WTC11 (cell line): ENCODE data around the gene CUTA. TPM values are rescaled to one million over a fixed set of nuclear protein-coding genes. Genes with fewer than 3 reads are reported as not detected.
A peak's percentile ranks its signal among the peaks of the same experiment; 100 is the strongest.

ENCODE experiments used
- ATAC-seq: fragments of 200-7000 bp; cut with Tn5 transposase; 2 replicates; pipeline ENCODE4 v1.10.0; 2021; ENCODE audit warnings: mild to moderate bottlenecking, moderate library complexity
- CTCF ChIA-PET: fragments of 300-600 bp; sonication (Branson Sonifier 250); formaldehyde crosslinking; loops from one replicate; lab custom pipeline; 2021; ENCODE audit warnings: antibody characterized with exemption; lab: Charles Lee
- POLR2A ChIA-PET: fragments of 350-600 bp; sonication (Branson Sonifier 250); formaldehyde crosslinking; loops from one replicate; lab custom pipeline; 2021; ENCODE audit warnings: antibody characterized with exemption; lab: Charles Lee
- DNase-seq: peaks from one replicate; pipeline ENCODE4 v3.0.0; 2021; ENCODE audit warnings: low spot score
- H3K27ac Mint-ChIP-seq: 2 replicates; pipeline ENCODE4 v1.8.0; 2021; ENCODE audit warnings: mixed read lengths
- H3K27me3 Mint-ChIP-seq: 2 replicates; pipeline ENCODE4 v1.8.0; 2021; ENCODE audit warnings: low read depth, mild to moderate bottlenecking, moderate library complexity, mixed read lengths
- H3K36me3 Mint-ChIP-seq: 2 replicates; pipeline ENCODE4 v1.8.0; 2021; ENCODE audit warnings: mixed read lengths
- H3K4me1 Mint-ChIP-seq: 2 replicates; pipeline ENCODE4 v1.8.0; 2022; ENCODE audit warnings: mixed read lengths
- H3K4me3 Mint-ChIP-seq: 2 replicates; pipeline ENCODE4 v1.8.0; 2021; ENCODE audit warnings: mild to moderate bottlenecking, moderate library complexity, mixed read lengths
- H3K9me3 Mint-ChIP-seq: 2 replicates; pipeline ENCODE4 v1.8.0; 2021; ENCODE audit warnings: mixed read lengths
- CREB1 ChIP-seq: sonication (generic); formaldehyde crosslinking; IDR thresholded peaks from 2 replicates; pipeline ENCODE4 v1.8.0; 2023; ENCODE audit warnings: mild to moderate bottlenecking, missing genetic modification reagents
- HMGA2 ChIP-seq: fragments of 250-450 bp; sonication (Bioruptor Pico); IDR thresholded peaks from 2 replicates; pipeline ENCODE4 v1.4.0; 2021; ENCODE audit warnings: mild to moderate bottlenecking, moderate library complexity
- IRF2 ChIP-seq: sonication (generic); formaldehyde crosslinking; IDR thresholded peaks from 2 replicates; pipeline ENCODE4 v1.8.0; 2022; ENCODE audit warnings: low read depth, missing genetic modification reagents, borderline replicate concordance
- MYBL2 ChIP-seq: sonication (generic); formaldehyde crosslinking; IDR thresholded peaks from 2 replicates; pipeline ENCODE4 v1.8.1; 2023; ENCODE audit warnings: mild to moderate bottlenecking, moderate library complexity, missing genetic modification reagents
- NFATC4 ChIP-seq: fragments of 250-450 bp; sonication (Bioruptor Pico); IDR thresholded peaks from 2 replicates; pipeline ENCODE4 v1.9.0; 2021; ENCODE audit warnings: mild to moderate bottlenecking
- NFYB ChIP-seq: sonication (generic); formaldehyde crosslinking; conservative IDR thresholded peaks from 2 replicates; pipeline ENCODE4 v1.8.0; 2022; ENCODE audit warnings: low read depth, missing genetic modification reagents
- NR2C2 ChIP-seq: sonication (generic); formaldehyde crosslinking; IDR thresholded peaks from 2 replicates; pipeline ENCODE4 v1.8.0; 2022; ENCODE audit warnings: mild to moderate bottlenecking, missing genetic modification reagents
- OVOL2 ChIP-seq: fragments of 250-450 bp; sonication (Bioruptor Pico); IDR thresholded peaks from 2 replicates; pipeline ENCODE4 v1.9.0; 2021; ENCODE audit warnings: mild to moderate bottlenecking, borderline replicate concordance
- RELA ChIP-seq: sonication (generic); formaldehyde crosslinking; IDR thresholded peaks from 2 replicates; pipeline ENCODE4 v1.8.1; 2022; ENCODE audit warnings: missing genetic modification reagents, mild to moderate bottlenecking, borderline replicate concordance
- SOX15 ChIP-seq: fragments of 250-450 bp; sonication (Bioruptor Pico); IDR thresholded peaks from 2 replicates; pipeline ENCODE4 v1.9.0; 2021; ENCODE audit warnings: mild to moderate bottlenecking
- ZBTB21 ChIP-seq: sonication (generic); formaldehyde crosslinking; IDR thresholded peaks from 2 replicates; pipeline ENCODE4 v1.8.1; 2023; ENCODE audit warnings: mild to moderate bottlenecking, missing genetic modification reagents, borderline replicate concordance
- ZNF121 ChIP-seq: sonication (generic); formaldehyde crosslinking; IDR thresholded peaks from 2 replicates; pipeline ENCODE4 v1.8.0; 2023; ENCODE audit warnings: missing genetic modification reagents
- ZNF416 ChIP-seq: fragments of 250-450 bp; sonication (Bioruptor Pico); IDR thresholded peaks from 2 replicates; pipeline ENCODE4 v1.9.0; 2021; ENCODE audit warnings: mild to moderate bottlenecking, inconsistent platforms
- total RNA-seq: library from RNA; stranded (reverse); gene quantifications from 3 replicates; pipeline ENCODE4 v1.2.3, GENCODE V29; 2021
- TF ChIP-seq, protein P1 (sequence below): sonication (generic); formaldehyde crosslinking; IDR thresholded peaks from 2 replicates; pipeline ENCODE4 v1.8.0; 2022; ENCODE audit warnings: missing genetic modification reagents
- TF ChIP-seq, protein P2 (sequence below): sonication (generic); formaldehyde crosslinking; IDR thresholded peaks from 2 replicates; pipeline ENCODE4 v1.8.0; 2022; ENCODE audit warnings: mild to moderate bottlenecking, missing genetic modification reagents
- TF ChIP-seq, protein P3 (sequence below): fragments of 250-450 bp; sonication (Bioruptor Pico); IDR thresholded peaks from 2 replicates; pipeline ENCODE4 v1.9.0; 2021; ENCODE audit warnings: moderate library complexity, mild to moderate bottlenecking, inconsistent platforms, borderline replicate concordance
- TF ChIP-seq, protein P4 (sequence below): sonication (generic); formaldehyde crosslinking; IDR thresholded peaks from 2 replicates; pipeline ENCODE4 v1.8.0; 2023; ENCODE audit warnings: missing genetic modification reagents
- TF ChIP-seq, protein P5 (sequence below): sonication (generic); formaldehyde crosslinking; IDR thresholded peaks from 2 replicates; pipeline ENCODE4 v1.8.0; 2023; ENCODE audit warnings: mild to moderate bottlenecking, missing genetic modification reagents
- TF ChIP-seq, protein P6 (sequence below): fragments of 250-450 bp; sonication (Bioruptor Pico); IDR thresholded peaks from 2 replicates; pipeline ENCODE4 v2.1.2; 2022; ENCODE audit warnings: mild to moderate bottlenecking, moderate library complexity

CUTA gene
- total RNA-seq, 1 experiment from 2014 or later = 247 TPM

DNA sequence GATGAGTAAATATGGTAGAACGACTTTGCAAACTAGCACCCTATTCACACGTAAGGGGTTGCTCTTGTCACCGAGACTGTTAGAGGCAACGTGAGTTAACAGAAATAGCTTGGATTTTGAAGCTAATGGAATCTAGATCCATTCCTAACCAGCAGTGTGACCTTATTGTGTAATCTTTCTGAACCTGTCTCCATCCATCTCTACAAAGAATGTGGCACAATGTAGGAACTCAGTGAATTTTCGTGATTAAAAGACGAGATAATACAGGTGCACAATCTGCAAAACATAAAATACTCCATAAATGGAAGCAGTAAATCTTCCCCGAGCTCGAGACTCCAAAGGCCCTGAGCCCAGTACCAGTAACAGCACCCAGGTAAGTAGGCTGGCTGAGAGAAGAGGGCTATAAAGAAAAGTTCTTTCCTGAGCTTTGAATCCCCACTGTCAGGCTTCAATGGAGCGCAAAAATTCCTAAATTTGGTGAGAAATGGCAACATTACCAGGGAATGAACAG, 27.1 kb downstream of the CUTA start:
- CTCF ChIA-PET = interaction anchor here (0.5 to 2.7 kb wide), 15 partner anchors 9 to 157 kb away, joined by 3 to 21 read pairs (median 3); partner anchors contain the start of gene RGL2
- H3K27me3 Mint-ChIP-seq = peaks cover 4% of the 10 kb centered on the region; the same call in 1 of the 2 replicates

DNA sequence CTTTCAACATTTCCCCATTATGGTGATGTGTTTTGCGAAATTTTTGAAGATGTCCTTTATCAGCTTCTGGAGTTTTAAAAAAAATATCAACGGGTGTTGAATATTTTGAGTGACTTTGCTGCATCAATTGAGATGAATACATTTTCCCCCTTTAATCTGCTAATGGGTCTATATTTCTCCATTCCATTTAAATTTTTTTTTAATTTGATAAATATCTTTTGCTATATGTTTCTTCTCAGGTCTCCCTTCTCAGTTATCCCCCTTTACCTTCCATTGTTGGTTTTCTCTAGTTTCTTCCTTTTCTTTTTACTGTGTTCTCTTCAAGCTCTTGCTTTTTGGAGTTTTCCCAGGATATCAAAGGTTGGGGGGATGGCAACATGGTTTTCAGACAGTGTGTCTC, 27.7 kb downstream of the CUTA start:
- no peak overlapping the region for H3K4me3 Mint-ChIP-seq
- CTCF ChIA-PET = interaction anchor here (0.6 to 2.7 kb wide), 6 partner anchors 25 to 108 kb away, joined by 3 to 21 read pairs (median 4); a partner anchor contains a TSS
- H3K27ac Mint-ChIP-seq = peak overlapping the region; percentile 99

More for the DNA sequence above, 27.1 kb downstream of the CUTA start:
- no peaks in the 10 kb centered on the region for H3K9me3 Mint-ChIP-seq
- peaks cover 34% of the 10 kb centered on the region for H3K4me1 Mint-ChIP-seq
- H3K4me3 Mint-ChIP-seq = peak overlapping the region; percentile 96
- peaks cover 9% of the 10 kb centered on the region; the same call in 1 of the 2 replicates for H3K36me3 Mint-ChIP-seq
- POLR2A ChIA-PET = interaction anchor here (0.6 to 1.3 kb wide), 2 partner anchors 114 to 1972 kb away, joined by 4 read pairs; partner anchors contain the start of gene B3GALT4
- ATAC-seq (no peak), DNase-seq (no peak)
- peak overlapping the region; percentile 99 for H3K27ac Mint-ChIP-seq
- no peak for TF ChIP-seq NFYB (CRISPR knock-in tag)
- TF ChIP-seq, protein P1, sequence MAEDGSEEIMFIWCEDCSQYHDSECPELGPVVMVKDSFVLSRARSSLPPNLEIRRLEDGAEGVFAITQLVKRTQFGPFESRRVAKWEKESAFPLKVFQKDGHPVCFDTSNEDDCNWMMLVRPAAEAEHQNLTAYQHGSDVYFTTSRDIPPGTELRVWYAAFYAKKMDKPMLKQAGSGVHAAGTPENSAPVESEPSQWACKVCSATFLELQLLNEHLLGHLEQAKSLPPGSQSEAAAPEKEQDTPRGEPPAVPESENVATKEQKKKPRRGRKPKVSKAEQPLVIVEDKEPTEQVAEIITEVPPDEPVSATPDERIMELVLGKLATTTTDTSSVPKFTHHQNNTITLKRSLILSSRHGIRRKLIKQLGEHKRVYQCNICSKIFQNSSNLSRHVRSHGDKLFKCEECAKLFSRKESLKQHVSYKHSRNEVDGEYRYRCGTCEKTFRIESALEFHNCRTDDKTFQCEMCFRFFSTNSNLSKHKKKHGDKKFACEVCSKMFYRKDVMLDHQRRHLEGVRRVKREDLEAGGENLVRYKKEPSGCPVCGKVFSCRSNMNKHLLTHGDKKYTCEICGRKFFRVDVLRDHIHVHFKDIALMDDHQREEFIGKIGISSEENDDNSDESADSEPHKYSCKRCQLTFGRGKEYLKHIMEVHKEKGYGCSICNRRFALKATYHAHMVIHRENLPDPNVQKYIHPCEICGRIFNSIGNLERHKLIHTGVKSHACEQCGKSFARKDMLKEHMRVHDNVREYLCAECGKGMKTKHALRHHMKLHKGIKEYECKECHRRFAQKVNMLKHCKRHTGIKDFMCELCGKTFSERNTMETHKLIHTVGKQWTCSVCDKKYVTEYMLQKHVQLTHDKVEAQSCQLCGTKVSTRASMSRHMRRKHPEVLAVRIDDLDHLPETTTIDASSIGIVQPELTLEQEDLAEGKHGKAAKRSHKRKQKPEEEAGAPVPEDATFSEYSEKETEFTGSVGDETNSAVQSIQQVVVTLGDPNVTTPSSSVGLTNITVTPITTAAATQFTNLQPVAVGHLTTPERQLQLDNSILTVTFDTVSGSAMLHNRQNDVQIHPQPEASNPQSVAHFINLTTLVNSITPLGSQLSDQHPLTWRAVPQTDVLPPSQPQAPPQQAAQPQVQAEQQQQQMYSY (CRISPR knock-in tag) = no peak
- no peak for TF ChIP-seq ZNF416 (CRISPR knock-in tag)
- no peak for TF ChIP-seq ZNF121
- TF ChIP-seq, protein P2, sequence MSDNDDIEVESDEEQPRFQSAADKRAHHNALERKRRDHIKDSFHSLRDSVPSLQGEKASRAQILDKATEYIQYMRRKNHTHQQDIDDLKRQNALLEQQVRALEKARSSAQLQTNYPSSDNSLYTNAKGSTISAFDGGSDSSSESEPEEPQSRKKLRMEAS (CRISPR knock-in tag) = no peak
- no peak for TF ChIP-seq CREB1 (CRISPR knock-in tag)
- no peak for TF ChIP-seq ZBTB21 (CRISPR knock-in tag)
- TF ChIP-seq, protein P3, sequence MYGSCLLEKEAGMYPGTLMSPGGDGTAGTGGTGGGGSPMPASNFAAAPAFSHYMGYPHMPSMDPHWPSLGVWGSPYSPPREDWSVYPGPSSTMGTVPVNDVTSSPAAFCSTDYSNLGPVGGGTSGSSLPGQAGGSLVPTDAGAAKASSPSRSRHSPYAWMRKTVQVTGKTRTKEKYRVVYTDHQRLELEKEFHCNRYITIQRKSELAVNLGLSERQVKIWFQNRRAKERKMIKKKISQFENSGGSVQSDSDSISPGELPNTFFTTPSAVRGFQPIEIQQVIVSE (CRISPR knock-in tag) = no peak

More for the DNA sequence above, 27.7 kb downstream of the CUTA start:
- peaks cover 4% of the 10 kb centered on the region; the same call in 1 of the 2 replicates for H3K27me3 Mint-ChIP-seq
- no peaks in the 10 kb centered on the region for H3K9me3 Mint-ChIP-seq
- no peak for DNase-seq
- ATAC-seq = no peak
- peaks cover 7% of the 10 kb centered on the region; the same call in 1 of the 2 replicates for H3K36me3 Mint-ChIP-seq
- TF ChIP-seq NR2C2 (CRISPR knock-in tag) (no peak), IRF2 (CRISPR knock-in tag) (no peak), SOX15 (CRISPR knock-in tag) (no peak), HMGA2 (CRISPR knock-in tag) (no peak), ZBTB21 (CRISPR knock-in tag) (no peak), OVOL2 (CRISPR knock-in tag) (no peak), MYBL2 (CRISPR knock-in tag) (no peak), NFATC4 (no peak), RELA (CRISPR knock-in tag) (no peak)
- TF ChIP-seq, protein P4, sequence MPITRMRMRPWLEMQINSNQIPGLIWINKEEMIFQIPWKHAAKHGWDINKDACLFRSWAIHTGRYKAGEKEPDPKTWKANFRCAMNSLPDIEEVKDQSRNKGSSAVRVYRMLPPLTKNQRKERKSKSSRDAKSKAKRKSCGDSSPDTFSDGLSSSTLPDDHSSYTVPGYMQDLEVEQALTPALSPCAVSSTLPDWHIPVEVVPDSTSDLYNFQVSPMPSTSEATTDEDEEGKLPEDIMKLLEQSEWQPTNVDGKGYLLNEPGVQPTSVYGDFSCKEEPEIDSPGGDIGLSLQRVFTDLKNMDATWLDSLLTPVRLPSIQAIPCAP (CRISPR knock-in tag) = no peak
- TF ChIP-seq, protein P5, sequence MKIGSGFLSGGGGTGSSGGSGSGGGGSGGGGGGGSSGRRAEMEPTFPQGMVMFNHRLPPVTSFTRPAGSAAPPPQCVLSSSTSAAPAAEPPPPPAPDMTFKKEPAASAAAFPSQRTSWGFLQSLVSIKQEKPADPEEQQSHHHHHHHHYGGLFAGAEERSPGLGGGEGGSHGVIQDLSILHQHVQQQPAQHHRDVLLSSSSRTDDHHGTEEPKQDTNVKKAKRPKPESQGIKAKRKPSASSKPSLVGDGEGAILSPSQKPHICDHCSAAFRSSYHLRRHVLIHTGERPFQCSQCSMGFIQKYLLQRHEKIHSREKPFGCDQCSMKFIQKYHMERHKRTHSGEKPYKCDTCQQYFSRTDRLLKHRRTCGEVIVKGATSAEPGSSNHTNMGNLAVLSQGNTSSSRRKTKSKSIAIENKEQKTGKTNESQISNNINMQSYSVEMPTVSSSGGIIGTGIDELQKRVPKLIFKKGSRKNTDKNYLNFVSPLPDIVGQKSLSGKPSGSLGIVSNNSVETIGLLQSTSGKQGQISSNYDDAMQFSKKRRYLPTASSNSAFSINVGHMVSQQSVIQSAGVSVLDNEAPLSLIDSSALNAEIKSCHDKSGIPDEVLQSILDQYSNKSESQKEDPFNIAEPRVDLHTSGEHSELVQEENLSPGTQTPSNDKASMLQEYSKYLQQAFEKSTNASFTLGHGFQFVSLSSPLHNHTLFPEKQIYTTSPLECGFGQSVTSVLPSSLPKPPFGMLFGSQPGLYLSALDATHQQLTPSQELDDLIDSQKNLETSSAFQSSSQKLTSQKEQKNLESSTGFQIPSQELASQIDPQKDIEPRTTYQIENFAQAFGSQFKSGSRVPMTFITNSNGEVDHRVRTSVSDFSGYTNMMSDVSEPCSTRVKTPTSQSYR = no peak
- TF ChIP-seq, protein P6, sequence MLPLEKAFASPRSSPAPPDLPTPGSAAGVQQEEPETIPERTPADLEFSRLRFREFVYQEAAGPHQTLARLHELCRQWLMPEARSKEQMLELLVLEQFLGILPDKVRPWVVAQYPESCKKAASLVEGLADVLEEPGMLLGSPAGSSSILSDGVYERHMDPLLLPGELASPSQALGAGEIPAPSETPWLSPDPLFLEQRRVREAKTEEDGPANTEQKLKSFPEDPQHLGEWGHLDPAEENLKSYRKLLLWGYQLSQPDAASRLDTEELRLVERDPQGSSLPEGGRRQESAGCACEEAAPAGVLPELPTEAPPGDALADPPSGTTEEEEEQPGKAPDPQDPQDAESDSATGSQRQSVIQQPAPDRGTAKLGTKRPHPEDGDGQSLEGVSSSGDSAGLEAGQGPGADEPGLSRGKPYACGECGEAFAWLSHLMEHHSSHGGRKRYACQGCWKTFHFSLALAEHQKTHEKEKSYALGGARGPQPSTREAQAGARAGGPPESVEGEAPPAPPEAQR = no peak
- peaks cover 33% of the 10 kb centered on the region for H3K4me1 Mint-ChIP-seq
- POLR2A ChIA-PET = interaction anchor here (1.3 kb wide), 1 partner anchor 113 kb away, joined by 4 read pairs; the partner anchor contains the start of gene B3GALT4
